CD14-positive monocyte (primary cell): ENCODE results near the gene MTTP. TPM values are rescaled to one million over a fixed set of nuclear protein-coding genes. Genes with fewer than 3 reads are reported as not detected.

ENCODE experiments used
- DNase-seq, 3 donors: peaks; one replicate each; pipeline ENCODE4 v3.0.0-alpha.2; 2011 to 2022
- H2AFZ ChIP-seq: 2 replicates; pipeline ENCODE4 v1.6.0; 2012; ENCODE audit warnings: mild to moderate bottlenecking, low read depth, low read length, inconsistent platforms; ENCODE audit not compliant: insufficient read depth, poor library complexity, severe bottlenecking
- H3K27ac ChIP-seq, 2 donors: 1 replicate in 1 of 2; 2 replicates in 1 of 2; pipeline ENCODE4 v1.5.1; 2012 to 2013; ENCODE audit warnings: low read length in 2 of 2, control low read depth in 1 of 2, inconsistent platforms in 1 of 2, low read depth in 1 of 2, mild to moderate bottlenecking in 1 of 2
- H3K27me3 ChIP-seq, 2 donors: one replicate each; pipeline versions ENCODE4 v1.6.0 to v1.6.1; 2011 to 2013; ENCODE audit warnings: low read length in 2 of 2; ENCODE audit not compliant: control insufficient read depth in 2 of 2, insufficient read depth in 2 of 2
- H3K36me3 ChIP-seq, 2 donors: replicated peaks in 1 of 2; 1 replicate in 1 of 2; 2 replicates in 1 of 2; pipeline versions ENCODE4 v1.5.1 to v1.6.1; 2012 to 2013; ENCODE audit warnings: low read length in 2 of 2, control low read depth in 1 of 2, inconsistent platforms in 1 of 2, mild to moderate bottlenecking in 1 of 2; ENCODE audit not compliant: insufficient read depth in 2 of 2, control insufficient read depth in 1 of 2
- H3K4me1 ChIP-seq, 2 donors: 1 replicate in 1 of 2; 2 replicates in 1 of 2; pipeline versions ENCODE4 v1.5.1 to v1.6.1; 2012 to 2013; ENCODE audit warnings: low read length in 2 of 2, control low read depth in 1 of 2, inconsistent platforms in 1 of 2, mild to moderate bottlenecking in 1 of 2, moderate library complexity in 1 of 2; ENCODE audit not compliant: insufficient read depth in 2 of 2, control insufficient read depth in 1 of 2
- H3K4me2 ChIP-seq: replicated peaks from 2 replicates; pipeline ENCODE3; 2012; ENCODE audit warnings: low read length, moderate library complexity, mild to moderate bottlenecking; ENCODE audit not compliant: poor library complexity, severe bottlenecking; ENCODE audit errors: extremely low read depth
- H3K4me3 ChIP-seq, 3 experiments: fragments of 200-600 bp in 1 of 3; sonication (generic) in 1 of 3; replicated peaks in 1 of 3; 1 replicate in 2 of 3; 2 replicates in 1 of 3; pipeline ENCODE4 v1.5.1; 2011 to 2013; ENCODE audit warnings: low read length in 3 of 3, mild to moderate bottlenecking in 3 of 3, control low read depth in 2 of 3, low read depth in 2 of 3, inconsistent platforms in 1 of 3, moderate library complexity in 1 of 3
- H3K79me2 ChIP-seq: 2 replicates; pipeline ENCODE4 v1.6.0; 2012; ENCODE audit warnings: mild to moderate bottlenecking, control low read depth, inconsistent platforms, low read length, moderate library complexity; ENCODE audit not compliant: insufficient read depth
- H3K9ac ChIP-seq: 2 replicates; pipeline ENCODE4 v1.6.0; 2017; ENCODE audit warnings: low read length, mild to moderate bottlenecking; ENCODE audit not compliant: insufficient read depth, poor library complexity, severe bottlenecking
- H3K9me3 ChIP-seq, 2 donors: replicated peaks in 1 of 2; 1 replicate in 1 of 2; 2 replicates in 1 of 2; pipeline versions ENCODE4 v1.5.1 to v1.6.1; 2012 to 2013; ENCODE audit warnings: low read length in 2 of 2, control low read depth in 1 of 2; ENCODE audit not compliant: control insufficient read depth in 1 of 2, insufficient read depth in 1 of 2
- H4K20me1 ChIP-seq: 2 replicates; pipeline ENCODE4 v1.6.0; 2012; ENCODE audit warnings: mild to moderate bottlenecking, low read length, control low read depth, moderate library complexity; ENCODE audit not compliant: insufficient read depth
- H3K27ac Mint-ChIP-seq, 7 donors: one replicate each; pipeline ENCODE4 v1.8.0; 2020; ENCODE audit warnings: mild to moderate bottlenecking in 7 of 7, mixed read lengths in 7 of 7, moderate library complexity in 6 of 7, inconsistent platforms in 2 of 7
- H3K27me3 Mint-ChIP-seq, 3 donors: one replicate each; pipeline ENCODE4 v1.8.0; 2021 to 2022; ENCODE audit warnings: low read depth in 3 of 3, mild to moderate bottlenecking in 3 of 3, mixed read lengths in 3 of 3, moderate library complexity in 3 of 3, inconsistent platforms in 1 of 3
- H3K36me3 Mint-ChIP-seq, 2 donors: one replicate each; pipeline ENCODE4 v1.8.0; 2020; ENCODE audit warnings: mixed read lengths in 2 of 2, inconsistent platforms in 1 of 2, mild to moderate bottlenecking in 1 of 2
- H3K4me1 Mint-ChIP-seq: one replicate; pipeline ENCODE4 v1.8.0; 2020; ENCODE audit warnings: mild to moderate bottlenecking, mixed read lengths
- H3K4me3 Mint-ChIP-seq, 2 donors: one replicate each; pipeline ENCODE4 v1.8.0; 2020; ENCODE audit warnings: mild to moderate bottlenecking in 2 of 2, mixed read lengths in 2 of 2, moderate library complexity in 1 of 2
- H3K9me3 Mint-ChIP-seq, 7 donors: one replicate each; pipeline ENCODE4 v1.8.0; 2020 to 2022; ENCODE audit warnings: mixed read lengths in 7 of 7, mild to moderate bottlenecking in 6 of 7, moderate library complexity in 6 of 7, inconsistent platforms in 2 of 7
- CTCF ChIP-seq: fragments of 200-600 bp; IDR thresholded peaks from one replicate; pipeline ENCODE4 v1.8.0; 2022; ENCODE audit warnings: antibody characterized with exemption, mild to moderate bottlenecking
- WGBS: methylation state at CpG from one replicate; pipeline ENCODE4 v1.1.5; 2013; ENCODE audit warnings: missing lambda C conversion rate; ENCODE audit not compliant: insufficient coverage; 5-methylcytosine and 5-hydroxymethylcytosine counted together
- intact Hi-C, 2 donors: fragments of 100-400 bp; cut with micrococcal nuclease; formaldehyde crosslinking; loops; one replicate each; pipeline versions ENCODE4 v1.15.0 to v1.15.1; 2023
- polyA plus RNA-seq, 3 donors: library from polyadenylated mRNA; depleted of rRNA in 1 of 3; unstranded in 2 of 3; stranded (reverse) in 1 of 3; fragments of 300-500 nt in 2 of 3; fragments of >200 nt in 1 of 3; fragmentation: Illumina TruSeq in 2 of 3; gene quantifications; 1 replicate in 2 of 3; 2 replicates in 1 of 3; pipeline ENCODE4 v1.2.3, GENCODE V29; 2012 to 2021

The MTTP gene
- polyA plus RNA-seq, 3 donors, result not detected

- Histone ChIP-seq H3K9me3 (no peaks in the 10 kb centered on the region), H2AFZ (no peak overlapping the region), H3K36me3 (no peaks in the 10 kb centered on the region), H3K4me3 (no peak overlapping the region), H3K27me3 (peaks cover 16 to 29% of the 10 kb centered on the region in 2 donors), H3K9ac (no peak overlapping the region), H3K27ac (no peak overlapping the region), H3K4me2 (no peak overlapping the region), H4K20me1 (no peaks in the 10 kb centered on the region), H3K79me2 (no peaks in the 10 kb centered on the region), H3K4me1 (peaks cover 0 to 4% of the 10 kb centered on the region in 2 donors)
- no peak for TF ChIP-seq CTCF
- intact Hi-C loops, result no loop called here
- H3K36me3 Mint-ChIP-seq, result no peaks in the 10 kb centered on the region
- peaks cover 0 to 2% (median 0%) of the 10 kb centered on the region in 7 donors for H3K9me3 Mint-ChIP-seq
- peaks cover 6% of the 10 kb centered on the region for H3K4me1 Mint-ChIP-seq
- H3K4me3 Mint-ChIP-seq, result no peak overlapping the region
- 80% methylated on average over 1 of the region's 6 CpGs for WGBS
- peaks cover 12 to 18% (median 18%) of the 10 kb centered on the region in 3 donors for H3K27me3 Mint-ChIP-seq
- H3K27ac Mint-ChIP-seq, result no peak overlapping the region
- DNase-seq, result no peak
Observed at GRCh38 chr4:99572527-99573240, 1.9 kb upstream of the MTTP start.

- H3K4me1 ChIP-seq, result peaks cover 0 to 4% of the 10 kb centered on the region in 2 donors
- WGBS, result no CpG with 5 or more reads among the region's 1 CpG
- H3K36me3 Mint-ChIP-seq, result no peaks in the 10 kb centered on the region
- H3K9ac ChIP-seq, result no peak overlapping the region
- no peaks in the 10 kb centered on the region for H4K20me1 ChIP-seq
- H3K4me3 Mint-ChIP-seq, result no peak overlapping the region
- DNase-seq, result no peak
- H3K4me1 Mint-ChIP-seq, result peaks cover 6% of the 10 kb centered on the region
- H3K27me3 ChIP-seq, result peaks cover 10 to 22% of the 10 kb centered on the region in 2 donors
- intact Hi-C loops, result no loop called here
- H3K27ac ChIP-seq, result no peak overlapping the region
- no peak overlapping the region for H3K27ac Mint-ChIP-seq
- H3K27me3 Mint-ChIP-seq, result peaks cover 10 to 15% (median 14%) of the 10 kb centered on the region in 3 donors
- no peaks in the 10 kb centered on the region for H3K36me3 ChIP-seq
- no peak overlapping the region for H3K4me3 ChIP-seq
- H3K9me3 ChIP-seq, result no peaks in the 10 kb centered on the region
- TF ChIP-seq CTCF, result no peak
- H2AFZ ChIP-seq, result no peak overlapping the region
- peaks cover 0 to 2% (median 0%) of the 10 kb centered on the region in 7 donors for H3K9me3 Mint-ChIP-seq
- no peaks in the 10 kb centered on the region for H3K79me2 ChIP-seq
- no peak overlapping the region for H3K4me2 ChIP-seq
Observed at GRCh38 chr4:99573735-99574368, 772 bp upstream of the MTTP start.
